PC-3 (cell line): ENCODE data around the gene KCNT2. TPM values are rescaled to one million over a fixed set of nuclear protein-coding genes. Genes with fewer than 3 reads are reported as not detected.

Experiments used
- ATAC-seq: fragments of 200-7000 bp; cut with Tn5 transposase; 2 replicates; pipeline ENCODE4 v1.9.1; 2020; ENCODE audit warnings: mild to moderate bottlenecking, moderate library complexity
- BruUV-seq: library from RNA; stranded (reverse); fragments of 400-500 nt; replicated peaks from 2 replicates; lab custom pipeline; 2021; lab: Mats Ljungman, UMichigan
- CTCF ChIA-PET: fragments of 300-600 bp; sonication (Branson Sonifier 250); formaldehyde crosslinking; loops from one replicate; lab custom pipeline; 2022; ENCODE audit warnings: antibody characterized with exemption; lab: Charles Lee
- POLR2A ChIA-PET: fragments of 300-600 bp; sonication (Branson Sonifier 250); formaldehyde crosslinking; loops from one replicate; lab custom pipeline; 2022; ENCODE audit warnings: antibody characterized with exemption; ENCODE audit not compliant: unreplicated experiment; lab: Charles Lee
- DNase-seq: peaks from one replicate; pipeline ENCODE4 v3.0.0-alpha.2; 2015
- H2AFZ ChIP-seq: fragments of 300-600 bp; sonication (generic); 2 replicates; pipeline ENCODE4 v1.6.0; 2016; ENCODE audit warnings: antibody characterized with exemption, low read length
- H3F3A ChIP-seq: fragments of 300-600 bp; sonication (generic); one replicate; pipeline ENCODE4 v1.6.0; 2017; ENCODE audit warnings: antibody characterized with exemption, low read length, control low read depth, mild to moderate bottlenecking; ENCODE audit not compliant: unreplicated experiment
- H3K27ac ChIP-seq: fragments of 300-600 bp; sonication (generic); 2 replicates; pipeline ENCODE4 v1.5.1; 2016; ENCODE audit warnings: mild to moderate bottlenecking, low read length
- H3K27me3 ChIP-seq: fragments of 300-600 bp; sonication (generic); 2 replicates; pipeline ENCODE4 v1.6.1; 2016; ENCODE audit warnings: low read length, mixed read lengths
- H3K36me3 ChIP-seq: fragments of 300-600 bp; sonication (generic); 2 replicates; pipeline ENCODE4 v1.6.1; 2016; ENCODE audit warnings: low read depth, mixed run types, low read length, mixed read lengths
- H3K4me1 ChIP-seq: fragments of 300-600 bp; sonication (generic); 2 replicates; pipeline ENCODE4 v1.5.1; 2016; ENCODE audit warnings: low read length; ENCODE audit not compliant: insufficient read depth
- H3K4me2 ChIP-seq: fragments of 300-600 bp; sonication (generic); 2 replicates; pipeline ENCODE4 v1.6.0; 2016; ENCODE audit warnings: low read length
- H3K4me3 ChIP-seq: fragments of 300-600 bp; sonication (generic); 2 replicates; pipeline ENCODE4 v1.5.1; 2016; ENCODE audit warnings: mild to moderate bottlenecking, low read length, mixed read lengths
- H3K79me2 ChIP-seq: fragments of 300-600 bp; sonication (generic); 2 replicates; pipeline ENCODE4 v1.6.1; 2017; ENCODE audit warnings: low read length, mixed read lengths
- H3K9ac ChIP-seq: fragments of 300-600 bp; sonication (generic); 2 replicates; pipeline ENCODE4 v1.6.0; 2016; ENCODE audit warnings: mild to moderate bottlenecking, low read length
- H3K9me2 ChIP-seq: fragments of 300-600 bp; sonication (generic); replicated peaks from 2 replicates; pipeline ENCODE4 v1.6.1; 2016; ENCODE audit warnings: mixed run types, low read length, mixed read lengths
- H3K9me3 ChIP-seq: fragments of 300-600 bp; sonication (generic); 2 replicates; pipeline ENCODE4 v1.6.1; 2016; ENCODE audit warnings: low read length, mixed read lengths
- H4K20me1 ChIP-seq: fragments of 300-600 bp; sonication (generic); 2 replicates; pipeline ENCODE4 v1.6.1; 2016; ENCODE audit warnings: low read length, mixed read lengths
- CTCF ChIP-seq: fragments of 300-600 bp; sonication (generic); conservative IDR thresholded peaks from 2 replicates; pipeline ENCODE4 v1.5.1; 2017; ENCODE audit warnings: antibody characterized with exemption, low read depth, mild to moderate bottlenecking, low read length
- EZH2 ChIP-seq: fragments of 300-600 bp; sonication (generic); IDR thresholded peaks from one replicate; pipeline ENCODE4 v1.6.1; 2017; ENCODE audit warnings: antibody characterized with exemption, mild to moderate bottlenecking, low read length; ENCODE audit not compliant: unreplicated experiment
- EZH2phosphoT487 ChIP-seq: fragments of 300-600 bp; sonication (generic); IDR thresholded peaks from 2 replicates; pipeline ENCODE4 v1.6.1; 2018; ENCODE audit warnings: mild to moderate bottlenecking, antibody characterized with exemption, low read length, borderline replicate concordance
- intact Hi-C: fragments of 100-400 bp; cut with micrococcal nuclease; formaldehyde crosslinking; loops from 2 replicates; pipeline ENCODE4 v1.9.0; 2023
- total RNA-seq: library from RNA; depleted of rRNA; stranded (reverse); fragments of >200 nt; gene quantifications from 2 replicates; pipeline ENCODE4 v1.2.3, GENCODE V29; 2014

KCNT2 gene
- total RNA-seq, 1 experiment from 2014 or later, result 0.26 TPM

DNA sequence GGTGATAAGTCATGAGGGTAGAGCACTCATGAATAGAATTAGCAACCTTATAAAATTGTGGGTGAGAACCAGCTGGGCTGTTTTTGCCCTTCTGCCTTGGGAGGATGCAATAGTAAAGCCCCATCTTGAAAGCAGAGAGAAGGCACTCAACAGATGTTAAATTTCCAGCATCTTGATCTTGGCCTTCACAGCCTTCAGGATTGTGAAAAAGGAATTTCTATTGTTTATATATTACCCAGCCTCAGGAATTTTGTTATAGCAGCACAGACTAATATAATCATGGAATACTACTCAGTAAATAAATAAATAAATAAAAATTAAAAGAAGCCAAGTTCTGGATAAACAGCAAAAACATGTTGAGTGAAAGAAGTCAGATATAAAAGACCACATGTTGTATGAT lies 175.2 kb downstream of the KCNT2 start:
- Histone ChIP-seq H3K9me3 (no peaks in the 10 kb centered on the region), H3K4me1 (no peaks in the 10 kb centered on the region), H3F3A (no peaks in the 10 kb centered on the region), H3K27me3 (no peaks in the 10 kb centered on the region), H3K9me2 (no peaks in the 10 kb centered on the region), H3K9ac (no peak overlapping the region), H4K20me1 (no peaks in the 10 kb centered on the region), H3K79me2 (no peaks in the 10 kb centered on the region), H3K27ac (no peak overlapping the region), H3K4me2 (no peak overlapping the region), H2AFZ (no peak overlapping the region), H3K4me3 (no peak overlapping the region), H3K36me3 (no peaks in the 10 kb centered on the region)
- POLR2A ChIA-PET, result no interaction called here
- CTCF ChIA-PET, result no interaction called here
- intact Hi-C loops, result no loop called here
- no peak for DNase-seq
- TF ChIP-seq EZH2phosphoT487 (no peak), CTCF (no peak), EZH2 (no peak)
- BruUV-seq, result no TSS peak
- ATAC-seq, result no peak

DNA sequence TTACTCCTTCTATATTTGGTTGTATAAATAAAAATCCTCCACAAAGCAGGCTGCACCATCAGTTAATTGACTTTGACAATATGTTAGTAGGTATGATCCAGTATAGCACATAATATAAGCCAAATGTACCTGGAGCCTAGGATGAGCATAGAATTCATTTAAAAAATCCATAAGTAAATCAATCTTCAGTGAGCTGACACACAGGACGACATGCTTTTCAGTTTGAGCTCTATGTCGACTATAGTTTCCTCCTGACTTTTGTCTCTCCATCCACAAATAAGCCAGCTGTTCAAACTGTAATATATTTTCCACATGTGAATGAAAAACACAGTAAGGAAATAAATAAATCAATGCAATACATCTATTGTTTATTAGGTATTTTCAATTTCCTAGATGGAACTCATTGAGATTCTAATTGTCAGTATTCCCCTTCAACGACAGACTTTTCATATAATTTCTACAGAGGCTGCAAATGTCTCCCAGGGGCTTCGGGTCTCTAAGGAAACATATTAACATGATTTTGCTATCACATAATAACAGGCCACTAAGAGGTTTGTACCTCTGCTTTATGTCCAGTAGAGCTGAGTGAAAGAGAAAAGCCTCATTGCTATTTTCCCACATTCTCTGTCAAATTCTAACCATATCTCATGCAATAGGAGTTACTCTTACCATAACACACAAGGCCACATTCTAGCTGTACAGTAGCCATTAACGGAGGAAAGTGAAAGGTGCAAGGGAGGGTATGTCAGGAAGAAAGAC lies 180.1 kb downstream of the KCNT2 start:
- H3F3A ChIP-seq, result no peaks in the 10 kb centered on the region
- no peak overlapping the region for H3K4me2 ChIP-seq
- no peak overlapping the region for H2AFZ ChIP-seq
- H3K27me3 ChIP-seq, result no peaks in the 10 kb centered on the region
- no TSS peak for BruUV-seq
- no peaks in the 10 kb centered on the region for H3K9me3 ChIP-seq
- no peak overlapping the region for H3K27ac ChIP-seq
- H3K9ac ChIP-seq, result no peak overlapping the region
- no peaks in the 10 kb centered on the region for H3K36me3 ChIP-seq
- no peak for TF ChIP-seq CTCF
- no peak for TF ChIP-seq EZH2phosphoT487
- no peak for TF ChIP-seq EZH2
- no peaks in the 10 kb centered on the region for H3K4me1 ChIP-seq
- no peaks in the 10 kb centered on the region for H3K79me2 ChIP-seq
- no peak overlapping the region for H3K4me3 ChIP-seq
- DNase-seq, result no peak
- intact Hi-C loops, result no loop called here
- H3K9me2 ChIP-seq, result no peaks in the 10 kb centered on the region
- CTCF ChIA-PET, result no interaction called here
- POLR2A ChIA-PET, result no interaction called here
- no peaks in the 10 kb centered on the region for H4K20me1 ChIP-seq
- ATAC-seq, result no peak

- Histone ChIP-seq H3K4me1 (no peaks in the 10 kb centered on the region), H2AFZ (no peak overlapping the region), H3K79me2 (no peaks in the 10 kb centered on the region), H4K20me1 (no peaks in the 10 kb centered on the region), H3K9me2 (no peaks in the 10 kb centered on the region), H3K27me3 (no peaks in the 10 kb centered on the region), H3K27ac (no peak overlapping the region), H3K36me3 (no peaks in the 10 kb centered on the region), H3K4me2 (no peak overlapping the region), H3K9ac (no peak overlapping the region), H3K4me3 (no peak overlapping the region), H3F3A (no peaks in the 10 kb centered on the region), H3K9me3 (no peaks in the 10 kb centered on the region)
- ChIA-PET CTCF (no interaction called here), POLR2A (no interaction called here)
- no peak for TF ChIP-seq EZH2
- 0 out of 2 replicates have a peak, but pooled peaks have one; percentile 23 for TF ChIP-seq CTCF
- BruUV-seq, result no TSS peak
- no peak for ATAC-seq
- intact Hi-C loops, result no loop called here
- no peak for DNase-seq
These were observed 182.7 kb downstream of the KCNT2 start for GRCh38 chr1:196425513-196425912.
